Dermis blood vessel endothelial cell (primary cell): Measurements from ENCODE around the gene LIX1. TPM values are rescaled to one million over a fixed set of nuclear protein-coding genes. Genes with fewer than 3 reads are reported as not detected.
"Not testable (repeated sequence)": the region's sequence is repeated elsewhere in the genome, so short reads cannot be mapped to it uniquely, and the experiment has no call there.

Experiments
- DNase-seq: peaks from one replicate; pipeline ENCODE4 v3.0.0; 2010
- total RNA-seq: library from RNA; depleted of rRNA; stranded (reverse); fragments of >200 nt; gene quantifications from 2 replicates; pipeline ENCODE4 v1.2.3, GENCODE V29; 2014

The LIX1 gene
- total RNA-seq, 1 donor from 2014 or later: not detected

GRCh38 chr5:97141031-97141430 is 1.4 kb downstream of the LIX1 start:
- DNase-seq: no peak

GRCh38 chr5:97140250-97140649 is 2.2 kb downstream of the LIX1 start:
- not testable (repeated sequence) for DNase-seq

- DNase-seq: no peak
These were observed 5.9 kb downstream of the LIX1 start for GRCh38 chr5:97136475-97136874.

- no peak for DNase-seq
These were observed 6.5 kb downstream of the LIX1 start for GRCh38 chr5:97135868-97136267.

- DNase-seq: no peak
These were observed 7.8 kb downstream of the LIX1 start for GRCh38 chr5:97134634-97135033.

- DNase-seq: no peak
These were observed 9.3 kb downstream of the LIX1 start for GRCh38 chr5:97133101-97133500.

- DNase-seq: no peak
These were observed 10.5 kb downstream of the LIX1 start for GRCh38 chr5:97131921-97132320.

GRCh38 chr5:97131139-97131710 is 11.2 kb downstream of the LIX1 start:
- DNase-seq: peak; percentile 17

- peak; percentile 71 for DNase-seq
These were observed 14.7 kb downstream of the LIX1 start for GRCh38 chr5:97127727-97128126.

GRCh38 chr5:97125125-97125683 is 17.2 kb downstream of the LIX1 start:
- DNase-seq: no peak

GRCh38 chr5:97124335-97124734 is 18.1 kb downstream of the LIX1 start:
- no peak for DNase-seq

- no peak for DNase-seq
These were observed 20.6 kb downstream of the LIX1 start for GRCh38 chr5:97121848-97122247.

GRCh38 chr5:97120195-97120594 is 22.2 kb downstream of the LIX1 start:
- DNase-seq: no peak

GRCh38 chr5:97119007-97119390 is 23.4 kb downstream of the LIX1 start:
- DNase-seq: no peak

- DNase-seq: no peak
These were observed 24.0 kb downstream of the LIX1 start for GRCh38 chr5:97118261-97119006.

GRCh38 chr5:97115932-97116331 is 26.5 kb downstream of the LIX1 start:
- no peak for DNase-seq

GRCh38 chr5:97112230-97112629 is 30.2 kb downstream of the LIX1 start:
- DNase-seq: no peak

- DNase-seq: no peak
These were observed 30.8 kb downstream of the LIX1 start for GRCh38 chr5:97111616-97112015.

GRCh38 chr5:97111004-97111403 is 31.4 kb downstream of the LIX1 start:
- DNase-seq: no peak

GRCh38 chr5:97107318-97107717 is 35.1 kb downstream of the LIX1 start:
- DNase-seq: no peak

GRCh38 chr5:97106216-97106581 is 36.2 kb downstream of the LIX1 start:
- no peak for DNase-seq

GRCh38 chr5:97105501-97106215 is 36.8 kb downstream of the LIX1 start:
- DNase-seq: no peak

GRCh38 chr5:97102010-97102470 is 40.4 kb downstream of the LIX1 start:
- DNase-seq: no peak
